GM12801 (cell line): Measurements from ENCODE around the gene UBE2L3.

ENCODE experiments used
- TF ChIP-seq, protein P1 (sequence below): IDR thresholded peaks from one replicate; pipeline ENCODE4 v1.5.1; 2011; ENCODE audit warnings: control low read depth; ENCODE audit not compliant: insufficient read length; ENCODE audit errors: extremely low read depth

Gene UBE2L3

GRCh38 chr22:21624120-21624879 is 56.8 kb downstream of the UBE2L3 start:
- TF ChIP-seq, protein P1, sequence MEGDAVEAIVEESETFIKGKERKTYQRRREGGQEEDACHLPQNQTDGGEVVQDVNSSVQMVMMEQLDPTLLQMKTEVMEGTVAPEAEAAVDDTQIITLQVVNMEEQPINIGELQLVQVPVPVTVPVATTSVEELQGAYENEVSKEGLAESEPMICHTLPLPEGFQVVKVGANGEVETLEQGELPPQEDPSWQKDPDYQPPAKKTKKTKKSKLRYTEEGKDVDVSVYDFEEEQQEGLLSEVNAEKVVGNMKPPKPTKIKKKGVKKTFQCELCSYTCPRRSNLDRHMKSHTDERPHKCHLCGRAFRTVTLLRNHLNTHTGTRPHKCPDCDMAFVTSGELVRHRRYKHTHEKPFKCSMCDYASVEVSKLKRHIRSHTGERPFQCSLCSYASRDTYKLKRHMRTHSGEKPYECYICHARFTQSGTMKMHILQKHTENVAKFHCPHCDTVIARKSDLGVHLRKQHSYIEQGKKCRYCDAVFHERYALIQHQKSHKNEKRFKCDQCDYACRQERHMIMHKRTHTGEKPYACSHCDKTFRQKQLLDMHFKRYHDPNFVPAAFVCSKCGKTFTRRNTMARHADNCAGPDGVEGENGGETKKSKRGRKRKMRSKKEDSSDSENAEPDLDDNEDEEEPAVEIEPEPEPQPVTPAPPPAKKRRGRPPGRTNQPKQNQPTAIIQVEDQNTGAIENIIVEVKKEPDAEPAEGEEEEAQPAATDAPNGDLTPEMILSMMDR = no peak

GRCh38 chr22:21624880-21625791 is 57.6 kb downstream of the UBE2L3 start:
- TF ChIP-seq, protein P1 = no peak

GRCh38 chr22:21626073-21626734 is 58.7 kb downstream of the UBE2L3 start:
- TF ChIP-seq, protein P1 = no peak

DNA sequence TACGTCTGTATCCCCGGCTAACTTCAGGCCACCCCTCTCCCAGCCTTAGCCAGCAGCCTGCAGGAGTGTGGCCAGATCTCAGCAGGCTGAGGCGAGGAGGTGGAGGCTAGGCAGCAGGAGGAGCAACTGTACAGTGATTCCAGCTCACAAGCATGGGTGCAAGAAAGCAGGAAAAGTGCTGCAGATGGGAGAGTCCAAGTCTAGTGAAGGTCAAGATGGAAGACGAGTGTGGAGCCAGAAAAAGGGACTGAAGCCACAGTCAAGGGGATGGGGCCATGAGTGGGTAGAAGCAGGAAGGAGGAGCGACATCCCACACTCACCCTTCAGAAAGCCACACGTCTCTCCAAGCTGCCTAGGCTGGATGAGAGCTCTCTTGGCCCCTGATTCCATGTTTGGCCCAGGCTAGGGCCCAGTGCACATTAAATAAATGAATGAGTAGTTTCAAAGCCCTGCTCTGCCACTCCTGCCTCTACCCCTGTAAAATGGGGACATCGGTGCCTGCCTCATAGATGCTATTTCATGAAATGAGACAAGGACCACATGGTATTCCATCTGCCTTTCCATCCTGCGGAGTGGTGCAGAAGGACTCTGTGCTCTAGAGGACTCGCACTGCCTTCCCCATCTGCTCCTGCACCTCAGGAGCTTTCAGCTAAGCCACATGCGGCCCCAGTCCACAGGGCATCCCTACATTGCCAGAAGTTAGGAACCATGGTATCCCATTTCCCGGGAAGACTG is 59.4 kb downstream of the UBE2L3 start:
- TF ChIP-seq, protein P1 = no peak

GRCh38 chr22:21628386-21629254 is 61.1 kb downstream of the UBE2L3 start:
- TF ChIP-seq, protein P1 = no peak

DNA sequence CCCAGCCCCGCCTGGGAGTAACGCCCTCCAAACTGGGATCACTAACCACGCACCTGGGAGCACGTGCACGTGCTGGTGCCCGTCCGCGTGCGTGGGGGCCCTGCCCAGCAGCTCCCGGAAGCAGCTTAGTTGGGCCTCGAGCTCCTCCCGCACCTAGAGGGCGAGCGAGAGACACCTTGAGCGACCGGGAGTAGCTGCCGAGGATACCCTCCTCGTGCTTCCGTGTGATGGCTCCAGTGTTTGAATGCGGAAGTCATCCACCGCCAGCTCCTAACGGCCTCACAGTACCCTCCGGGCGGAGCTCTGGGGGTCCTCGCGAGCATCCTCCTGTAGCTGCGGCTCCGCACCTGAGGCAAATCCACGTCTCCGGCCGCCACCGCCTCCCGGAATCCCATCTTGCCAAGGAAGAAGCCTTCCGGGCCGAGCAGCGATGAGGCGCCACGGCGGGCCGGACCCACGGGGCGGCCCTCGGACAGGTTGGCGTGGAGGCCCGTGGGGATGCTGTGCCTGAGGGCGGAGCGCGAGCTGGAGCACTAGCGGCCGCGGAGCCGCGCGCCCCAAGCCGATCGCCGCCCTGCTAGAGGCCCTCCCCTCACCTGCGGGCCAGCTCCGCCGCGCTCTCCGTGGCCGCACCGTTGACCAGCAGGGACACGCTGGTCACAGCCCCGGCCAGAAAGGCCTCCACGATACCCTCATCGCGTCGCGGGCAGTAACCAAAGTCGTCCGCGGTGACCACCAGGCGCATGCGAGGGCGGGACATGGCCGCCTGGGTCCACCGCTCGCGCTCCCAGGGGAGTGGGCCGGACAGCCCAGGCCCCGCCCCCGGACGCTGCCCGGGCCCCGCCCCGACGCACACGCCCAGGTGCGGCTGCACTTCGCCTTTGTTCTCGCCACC is 62.0 kb downstream of the UBE2L3 start, which contains the start of gene YDJC:
Gene YDJC (minus strand): TSS at position 768 of the 895 bp plus-strand sequence. CDS start 8 bp downstream, at position 760.
- TF ChIP-seq, protein P1 = no peak
